Astrocyte of the spinal cord (primary cell): Measurements from ENCODE around the gene GRIA3.

Experiments
- DNase-seq: peaks from one replicate; pipeline ENCODE4 v3.0.0; 2011; ENCODE audit warnings: low read depth, low spot score
- H3K4me3 ChIP-seq: 2 replicates; pipeline ENCODE4 v1.5.1; 2011; ENCODE audit warnings: low read depth, mild to moderate bottlenecking, low read length, moderate library complexity
- in situ Hi-C: cut with HindIII; loops from 2 replicates; pipeline ENCODE4 v1.10.0; 2017; ENCODE audit warnings: low sequenced_read_pairs
- TF ChIP-seq, protein P1 (sequence below): IDR thresholded peaks from 2 replicates; pipeline ENCODE4 v1.5.1; 2012; ENCODE audit warnings: low read depth, mild to moderate bottlenecking, low read length, inconsistent platforms

Gene GRIA3

DNA sequence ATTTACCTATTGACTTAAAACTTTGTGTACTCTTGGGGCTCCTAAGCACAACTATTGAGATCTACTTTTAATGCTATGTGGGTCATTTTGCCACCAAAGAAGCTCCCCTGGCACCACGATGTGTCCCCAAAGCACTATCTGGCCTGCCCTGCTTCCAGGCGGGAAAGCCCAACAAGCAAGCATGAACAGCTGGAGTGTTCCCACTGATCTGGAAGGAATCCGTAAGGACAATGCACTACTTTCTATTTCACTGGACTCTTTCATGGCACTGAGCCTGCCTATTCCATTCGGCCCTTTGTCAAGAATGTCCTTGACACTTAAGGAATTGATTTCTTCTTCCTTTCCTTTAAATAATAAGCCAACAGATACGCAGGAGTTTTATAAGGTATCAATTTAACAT lies 38.8 kb downstream of the GRIA3 start:
- TF ChIP-seq, protein P1, sequence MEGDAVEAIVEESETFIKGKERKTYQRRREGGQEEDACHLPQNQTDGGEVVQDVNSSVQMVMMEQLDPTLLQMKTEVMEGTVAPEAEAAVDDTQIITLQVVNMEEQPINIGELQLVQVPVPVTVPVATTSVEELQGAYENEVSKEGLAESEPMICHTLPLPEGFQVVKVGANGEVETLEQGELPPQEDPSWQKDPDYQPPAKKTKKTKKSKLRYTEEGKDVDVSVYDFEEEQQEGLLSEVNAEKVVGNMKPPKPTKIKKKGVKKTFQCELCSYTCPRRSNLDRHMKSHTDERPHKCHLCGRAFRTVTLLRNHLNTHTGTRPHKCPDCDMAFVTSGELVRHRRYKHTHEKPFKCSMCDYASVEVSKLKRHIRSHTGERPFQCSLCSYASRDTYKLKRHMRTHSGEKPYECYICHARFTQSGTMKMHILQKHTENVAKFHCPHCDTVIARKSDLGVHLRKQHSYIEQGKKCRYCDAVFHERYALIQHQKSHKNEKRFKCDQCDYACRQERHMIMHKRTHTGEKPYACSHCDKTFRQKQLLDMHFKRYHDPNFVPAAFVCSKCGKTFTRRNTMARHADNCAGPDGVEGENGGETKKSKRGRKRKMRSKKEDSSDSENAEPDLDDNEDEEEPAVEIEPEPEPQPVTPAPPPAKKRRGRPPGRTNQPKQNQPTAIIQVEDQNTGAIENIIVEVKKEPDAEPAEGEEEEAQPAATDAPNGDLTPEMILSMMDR: no peak
- no peak for DNase-seq
- H3K4me3 ChIP-seq: no peak overlapping the region
- in situ Hi-C loops: no loop called here

DNA sequence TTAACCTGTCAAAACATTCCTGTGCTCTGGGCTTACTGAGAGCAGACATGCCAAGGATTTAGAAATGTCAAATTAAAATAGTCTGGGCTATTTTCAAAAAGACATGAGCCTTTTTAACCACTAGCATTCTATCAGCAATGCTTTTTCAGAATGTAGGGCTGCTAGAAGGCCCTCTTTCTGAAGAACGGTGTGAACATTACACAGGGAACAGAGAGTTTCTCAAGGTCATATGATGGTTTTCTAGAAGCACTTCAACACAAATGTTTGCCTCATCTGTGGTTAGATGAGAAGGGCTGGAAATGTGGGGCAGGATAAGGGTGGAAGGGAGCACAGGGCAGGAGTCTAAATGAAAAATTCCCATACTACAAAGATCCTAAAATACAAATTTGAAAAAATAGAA lies 39.3 kb downstream of the GRIA3 start:
- TF ChIP-seq, protein P1: no peak
- DNase-seq: no peak

DNA sequence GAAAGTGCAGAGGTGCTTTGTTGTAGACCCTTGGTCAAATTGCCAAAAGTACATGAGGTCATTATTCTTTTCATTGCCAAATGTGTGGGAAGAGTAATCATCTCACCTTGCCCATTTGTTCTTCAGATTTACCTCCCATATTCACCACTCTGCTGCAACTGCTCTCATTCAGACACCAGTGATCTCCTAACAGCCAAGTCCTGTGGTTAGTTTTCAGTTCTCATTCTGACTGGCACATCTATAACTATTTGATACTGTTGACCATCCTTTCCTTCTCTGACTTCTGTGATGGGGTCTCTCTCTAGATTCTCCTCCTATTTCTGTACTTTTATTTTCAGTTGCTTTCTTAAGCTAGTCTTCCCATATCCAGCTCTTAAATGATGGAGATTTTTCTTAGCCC lies 39.8 kb downstream of the GRIA3 start:
- in situ Hi-C loops: no loop called here
- no peak for DNase-seq
- no peak overlapping the region for H3K4me3 ChIP-seq
- TF ChIP-seq, protein P1: no peak

More for the DNA sequence above, 39.3 kb downstream of the GRIA3 start:
- H3K4me3 ChIP-seq: no peak overlapping the region
- in situ Hi-C loops: no loop called here

DNA sequence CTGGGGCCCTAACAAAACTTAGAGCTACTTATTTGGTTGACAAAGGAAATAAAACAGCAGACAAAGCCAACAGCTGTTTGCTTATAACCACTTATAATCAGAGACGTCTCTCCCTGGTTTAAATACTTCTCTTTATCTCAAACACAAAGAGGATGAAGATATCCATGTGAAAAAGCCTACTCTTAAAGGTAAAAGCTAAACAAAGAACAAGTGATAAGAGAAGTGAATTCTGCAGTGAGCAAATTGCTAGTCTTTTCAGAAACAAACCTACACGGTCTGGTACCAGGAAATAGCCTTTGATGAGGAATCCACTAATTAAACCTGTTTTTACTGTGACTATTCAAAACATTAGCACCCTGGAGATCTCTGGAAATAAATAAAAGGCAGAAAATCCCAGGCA lies 46.7 kb downstream of the GRIA3 start:
- in situ Hi-C loops: no loop called here
- no peak for DNase-seq
- TF ChIP-seq, protein P1: no peak
- H3K4me3 ChIP-seq: no peak overlapping the region

DNA sequence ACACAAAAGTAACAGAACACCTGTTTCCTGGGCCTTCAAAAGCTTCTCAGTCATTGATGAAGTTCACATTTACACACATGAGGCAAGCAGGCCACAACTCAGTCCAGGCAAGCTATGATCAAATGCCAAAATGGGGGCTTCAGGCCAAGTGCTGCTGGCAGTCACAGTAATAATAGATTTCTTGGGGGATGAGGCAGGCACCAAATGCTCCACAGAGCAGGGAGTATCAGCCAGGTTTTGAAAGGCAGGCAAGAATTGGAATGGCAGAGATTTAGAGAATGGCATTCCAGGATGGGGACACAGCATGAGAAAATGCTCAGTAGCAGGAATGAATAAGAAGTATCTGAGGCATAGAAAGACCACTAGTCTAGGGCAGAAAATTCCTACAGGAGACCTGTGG lies 52.8 kb downstream of the GRIA3 start:
- in situ Hi-C loops: no loop called here
- no peak overlapping the region for H3K4me3 ChIP-seq
- no peak for DNase-seq
- TF ChIP-seq, protein P1: no peak

DNA sequence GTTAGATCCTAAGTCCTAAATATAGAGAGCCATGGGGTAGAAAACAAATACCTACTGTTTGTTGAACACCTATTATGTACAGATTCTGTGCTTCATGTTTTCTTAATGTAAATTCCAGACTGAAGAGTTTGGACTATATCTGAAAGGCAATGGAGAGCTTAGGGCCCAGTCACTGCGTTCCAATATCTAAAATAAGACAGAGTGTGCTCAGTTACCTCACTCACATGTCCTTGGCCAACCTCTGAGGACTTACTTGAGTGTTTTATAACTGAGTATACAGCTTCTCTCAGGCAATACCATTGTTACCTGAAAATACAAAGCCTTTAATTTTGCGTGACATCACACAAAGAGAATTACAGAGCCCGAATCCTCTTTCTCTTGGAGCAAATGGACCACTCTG lies 53.2 kb downstream of the GRIA3 start:
- TF ChIP-seq, protein P1: no peak
- H3K4me3 ChIP-seq: no peak overlapping the region
- in situ Hi-C loops: no loop called here
- DNase-seq: no peak

DNA sequence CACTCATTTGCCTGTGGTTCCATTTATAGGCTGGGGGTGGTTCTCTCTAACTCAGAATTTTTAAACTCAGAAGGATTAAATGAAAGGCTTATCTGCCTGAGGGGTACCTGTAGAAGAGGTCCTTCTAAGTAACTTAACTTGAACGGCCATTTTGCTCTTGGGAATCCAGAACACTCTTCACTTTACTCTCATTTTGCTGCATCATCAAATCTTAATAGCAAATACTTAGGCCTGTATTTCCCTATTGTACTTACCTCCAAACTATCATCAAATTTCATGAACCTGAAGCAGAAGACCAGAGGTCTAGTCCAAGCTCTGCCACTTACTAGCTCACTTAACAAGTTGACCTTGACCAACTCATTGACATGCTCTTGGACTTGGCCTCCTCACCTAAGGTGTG lies 70.4 kb downstream of the GRIA3 start:
- TF ChIP-seq, protein P1: no peak

More for the DNA sequence above, 70.4 kb downstream of the GRIA3 start:
- no peak overlapping the region for H3K4me3 ChIP-seq
- in situ Hi-C loops: no loop called here
- DNase-seq: no peak
